Fibroblast of the conjunctiva (primary cell): ENCODE measurements around the gene UCKL1.
A peak's percentile ranks its signal among the peaks of the same experiment; 100 is the strongest.
"Not testable (repeated sequence)": the region's sequence is repeated elsewhere in the genome, so short reads cannot be mapped to it uniquely, and the experiment has no call there.

ENCODE experiments used
- DNase-seq: peaks from one replicate; pipeline ENCODE4 v3.0.0-alpha.2; 2010; ENCODE audit warnings: low read depth

UCKL1 gene

DNA sequence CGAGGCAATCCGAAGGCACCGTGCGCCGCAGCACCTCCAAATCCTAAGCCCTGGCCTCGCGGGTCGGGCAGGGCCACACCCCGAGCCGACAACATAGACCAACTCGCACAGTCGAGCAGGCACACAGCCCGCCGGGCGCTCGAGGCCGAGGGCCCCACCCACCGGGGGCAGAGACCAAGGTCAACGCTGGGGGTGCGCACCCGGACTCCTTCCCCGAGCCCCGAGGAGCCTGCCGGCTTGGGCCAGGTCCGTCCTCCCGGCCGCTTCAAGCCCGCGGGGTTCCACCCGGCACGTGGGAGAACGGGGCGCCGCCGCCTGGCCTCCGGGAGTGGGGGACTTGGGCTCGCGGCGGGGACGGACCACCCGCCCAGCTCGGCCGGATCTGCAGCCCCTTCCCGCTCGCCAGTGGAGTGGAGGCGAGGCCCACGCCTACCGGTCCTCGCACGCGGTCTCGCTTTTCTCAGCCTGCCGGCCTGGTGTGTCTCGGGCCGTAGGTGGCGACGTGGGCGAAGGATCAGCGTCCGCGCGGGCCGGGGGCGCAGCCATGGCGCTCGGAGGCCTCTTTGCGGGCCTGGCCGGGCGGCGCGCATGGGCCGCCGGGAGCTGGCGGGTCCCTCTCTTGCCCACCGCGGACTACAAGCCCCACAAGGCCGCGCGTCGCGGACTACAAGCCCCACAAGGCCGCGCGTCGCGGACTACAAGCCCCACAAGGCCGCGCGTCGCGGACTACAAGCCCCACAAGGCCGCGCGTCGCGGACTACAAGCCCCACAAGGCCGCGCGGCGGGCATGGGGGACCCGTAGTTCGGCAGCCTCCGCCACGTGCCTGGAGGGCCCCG lies at the start of gene UCKL1:
Gene UCKL1, minus strand, starts transcription at position 590 of the 837 bp plus-strand sequence. Its CDS starts 44 bp downstream, at position 546.
- DNase-seq = peak; percentile 87

DNA sequence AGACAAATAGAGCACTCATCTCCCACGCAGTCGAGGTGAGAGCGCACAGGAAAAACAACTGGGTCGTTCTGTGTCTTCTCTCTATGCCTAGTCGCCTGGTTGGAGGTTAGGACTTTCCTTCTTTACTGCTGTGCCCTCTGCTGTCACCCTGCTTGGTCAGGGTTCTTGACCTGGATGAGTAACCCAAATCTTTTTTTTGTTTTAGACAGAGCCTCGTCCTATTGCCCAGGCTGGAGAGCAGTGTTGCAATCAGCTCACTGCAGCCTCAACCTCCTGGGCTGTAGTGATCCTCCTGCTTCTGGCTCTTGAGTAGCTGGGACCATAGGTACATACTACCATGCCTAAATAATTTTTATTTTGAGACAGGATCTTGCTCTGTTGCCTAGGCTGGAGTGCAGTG lies 49.2 kb upstream of the UCKL1 start:
- DNase-seq = no peak

DNA sequence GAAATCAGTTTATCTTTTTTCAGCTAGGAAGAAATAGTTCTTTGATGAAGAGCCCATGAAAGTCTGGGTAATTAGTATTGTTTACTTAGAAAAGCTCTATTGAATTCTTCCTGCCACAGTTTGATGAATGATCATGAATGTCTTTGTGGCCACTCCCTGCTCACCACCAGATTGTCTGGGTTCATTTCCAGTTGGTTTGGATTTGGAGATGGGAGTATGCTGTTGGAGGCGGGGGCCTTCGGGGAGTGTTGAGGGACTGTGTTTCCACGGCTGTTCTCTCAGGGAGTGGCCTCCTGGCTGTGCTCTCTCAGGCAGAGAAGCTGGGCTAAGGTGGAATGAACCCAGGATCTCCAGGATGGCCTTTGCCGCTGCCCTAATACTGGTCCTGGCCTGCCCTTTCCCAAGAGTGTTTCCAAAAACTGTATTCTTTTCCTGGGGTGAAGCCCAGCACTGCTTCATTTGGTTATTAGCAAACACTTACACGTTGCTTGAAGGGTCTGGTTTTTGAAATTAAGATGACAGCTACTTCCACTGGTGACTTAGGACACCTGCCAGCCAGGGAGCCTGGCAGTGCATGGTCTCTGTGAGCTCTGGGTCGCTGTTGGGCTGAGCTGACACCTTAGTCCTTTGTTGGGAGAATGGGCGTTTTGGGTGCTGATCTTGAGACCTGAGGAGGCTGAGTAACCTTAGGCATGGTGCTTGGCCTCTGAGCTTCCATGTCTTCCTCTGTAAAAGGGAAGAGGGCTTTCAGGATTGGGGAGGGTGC lies 47.9 kb upstream of the UCKL1 start:
- DNase-seq = no peak

DNA sequence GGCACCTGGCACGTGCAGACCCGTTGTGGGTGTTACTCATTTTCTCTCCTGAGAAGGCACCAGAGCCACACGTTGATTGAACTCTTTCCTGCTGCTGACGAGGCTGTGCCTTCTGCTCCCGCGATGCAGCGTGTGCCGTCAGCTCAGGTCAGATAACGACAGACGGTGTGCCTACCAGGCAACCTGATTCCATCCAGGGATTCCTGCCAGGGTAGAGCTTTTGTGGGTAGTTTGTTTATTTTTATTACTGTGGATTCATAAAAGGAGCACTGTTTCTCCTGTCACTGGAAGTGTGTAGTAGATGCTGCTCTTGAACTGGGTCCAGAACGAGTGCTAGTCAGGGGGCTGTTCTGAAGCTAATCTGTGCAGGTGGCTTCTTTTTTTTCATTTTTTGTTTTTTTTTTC lies 45.4 kb upstream of the UCKL1 start:
- no peak for DNase-seq

DNA sequence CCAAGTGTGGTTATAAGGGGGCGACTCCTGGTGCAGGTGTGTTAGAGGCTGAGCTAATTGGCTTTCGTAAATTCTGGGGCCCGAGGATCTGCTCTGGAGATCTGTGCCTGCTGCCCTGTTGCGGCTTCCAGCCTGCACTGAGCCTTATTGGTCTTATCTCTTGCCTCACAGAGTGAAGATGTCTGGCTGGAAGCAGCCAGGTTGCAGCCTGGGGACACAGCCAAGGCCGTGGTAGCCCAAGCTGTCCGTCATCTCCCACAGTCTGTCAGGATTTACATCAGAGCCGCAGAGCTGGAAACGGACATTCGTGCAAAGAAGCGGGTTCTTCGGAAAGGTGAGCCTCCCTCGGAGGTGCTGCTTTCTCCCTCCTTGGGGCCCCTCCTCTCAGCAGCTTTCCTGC lies 44.7 kb upstream of the UCKL1 start:
- no peak for DNase-seq

DNA sequence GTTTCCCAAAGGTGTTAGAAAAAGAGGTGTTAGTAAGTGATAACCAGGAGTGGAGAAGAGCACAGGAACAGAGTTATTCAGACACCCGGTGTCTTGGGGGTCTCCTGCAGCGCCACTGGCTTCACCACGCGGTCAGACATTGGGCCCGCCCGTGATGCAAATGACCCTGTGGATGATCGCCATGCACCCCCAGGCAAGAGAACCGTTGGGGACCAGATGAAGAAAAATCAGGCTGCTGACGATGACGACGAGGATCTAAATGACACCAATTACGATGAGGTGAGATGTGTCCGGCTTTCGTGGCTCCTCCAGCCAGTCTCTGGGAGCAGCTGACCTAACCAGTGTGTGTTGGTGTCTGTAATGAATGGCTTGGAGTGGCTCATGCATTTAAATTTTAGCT lies 26.7 kb upstream of the UCKL1 start:
- DNase-seq = no peak

DNA sequence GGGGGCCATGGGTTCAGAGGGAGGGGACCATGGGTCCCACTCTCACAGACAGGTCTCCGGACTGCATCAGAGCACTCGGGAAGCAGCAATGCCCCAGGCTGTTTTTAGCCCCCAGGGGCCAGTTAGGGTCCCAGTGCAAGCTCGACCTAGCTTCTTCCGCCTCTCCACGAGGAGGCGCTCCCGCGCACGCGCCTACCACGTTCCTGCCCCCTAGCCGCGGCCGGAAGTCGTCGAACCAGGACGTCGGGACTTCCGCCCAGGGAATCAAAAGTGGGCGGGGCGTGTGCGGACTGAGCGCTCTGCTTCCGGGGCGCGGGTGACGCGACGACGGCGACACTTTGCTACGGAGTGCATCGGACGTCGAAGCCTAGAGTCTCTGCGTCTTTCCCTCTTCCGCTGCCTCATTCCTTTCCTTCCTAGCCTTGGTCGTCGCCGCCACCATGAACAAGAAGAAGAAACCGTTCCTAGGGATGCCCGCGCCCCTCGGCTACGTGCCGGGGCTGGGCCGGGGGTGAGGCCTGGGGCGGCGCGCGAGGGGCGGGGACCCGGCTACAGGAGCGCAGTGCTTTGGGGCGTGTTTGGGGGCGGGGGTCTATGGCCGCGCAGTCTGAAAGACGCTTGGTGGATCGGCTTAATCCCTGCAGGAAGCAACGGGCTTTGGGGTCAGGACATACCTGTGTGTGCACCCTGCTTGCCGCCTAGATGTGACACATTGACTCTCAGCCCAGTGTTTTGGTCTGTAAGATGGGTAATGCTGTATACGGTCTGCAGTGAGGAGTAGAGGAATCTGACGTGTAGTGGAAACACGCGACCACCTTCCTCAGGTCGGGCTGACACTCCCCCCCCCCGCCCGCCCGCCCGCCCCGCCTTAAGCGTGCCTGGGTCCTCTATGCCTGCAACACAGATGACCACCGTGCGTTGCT lies 24.9 kb upstream of the UCKL1 start, which contains the start of gene PRPF6:
Gene PRPF6, plus strand, starts transcription at position 327 of the 923 bp plus-strand sequence. Its CDS starts 114 bp downstream, at position 441.
- DNase-seq = peak; percentile 93

DNA sequence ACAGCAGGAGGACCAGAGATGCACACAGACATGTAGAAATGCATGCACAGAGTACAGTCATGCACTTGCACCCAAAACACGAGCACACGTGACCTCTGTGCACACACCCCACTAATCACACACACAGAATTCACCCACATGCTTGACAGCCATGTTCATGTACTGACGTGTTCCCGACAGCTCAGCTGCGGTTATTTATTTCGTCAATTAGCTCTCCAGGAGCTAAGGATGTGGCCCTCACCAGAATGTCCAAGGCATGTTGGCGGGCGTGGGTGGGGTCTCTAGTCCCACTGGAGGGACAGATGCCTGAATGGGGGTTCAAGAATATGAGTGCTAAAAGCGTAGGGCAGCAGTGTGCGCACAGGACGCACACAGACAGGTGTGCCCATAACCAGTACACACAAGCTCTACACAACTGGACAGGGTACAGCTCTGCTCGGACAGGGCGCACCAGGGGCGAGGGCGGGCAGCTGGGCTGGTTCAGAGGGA lies 24.1 kb upstream of the UCKL1 start:
- no peak for DNase-seq

DNA sequence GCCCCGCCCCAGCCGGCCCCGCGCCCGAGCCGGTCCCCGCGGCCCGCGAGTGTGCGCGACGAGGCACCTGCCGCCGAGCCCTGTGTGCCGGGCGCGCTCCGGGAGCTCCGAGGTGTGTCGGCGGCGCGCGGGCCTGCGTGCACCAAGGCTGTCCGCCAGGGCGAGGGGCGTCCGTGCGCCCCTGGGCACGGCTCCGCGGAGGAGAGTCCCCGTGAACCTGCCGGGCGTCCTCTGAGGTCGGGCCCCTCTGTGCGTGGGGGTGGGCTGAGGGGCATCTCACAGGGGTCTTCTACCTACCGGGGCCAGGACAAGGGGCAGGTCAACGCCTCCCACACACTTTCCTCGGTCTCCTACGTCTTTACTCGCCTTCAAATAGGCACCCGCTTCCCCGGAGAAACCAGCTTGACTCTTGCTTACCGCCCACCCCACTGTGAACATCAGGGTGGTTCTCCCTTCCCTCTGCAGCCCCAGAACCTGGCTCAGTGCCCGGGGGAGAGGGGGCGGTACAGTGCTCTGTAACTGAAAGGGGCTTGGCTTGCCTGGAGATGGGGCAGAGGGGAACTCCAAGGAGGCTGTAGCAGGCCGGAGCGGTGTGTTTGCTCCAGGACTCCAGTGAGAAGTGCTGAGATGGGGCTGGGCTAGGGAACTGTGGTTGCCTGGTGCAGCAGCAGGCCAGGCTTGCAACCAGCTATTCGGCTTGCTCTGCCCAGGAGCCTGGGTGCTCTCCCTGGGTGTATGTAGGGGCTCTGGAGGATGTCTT lies 23.5 kb upstream of the UCKL1 start, which contains the start of gene SAMD10:
Gene SAMD10, minus strand, starts transcription at position 86 of the 760 bp plus-strand sequence. CDS start 175 bp downstream, outside the sequence.
- no peak for DNase-seq

DNA sequence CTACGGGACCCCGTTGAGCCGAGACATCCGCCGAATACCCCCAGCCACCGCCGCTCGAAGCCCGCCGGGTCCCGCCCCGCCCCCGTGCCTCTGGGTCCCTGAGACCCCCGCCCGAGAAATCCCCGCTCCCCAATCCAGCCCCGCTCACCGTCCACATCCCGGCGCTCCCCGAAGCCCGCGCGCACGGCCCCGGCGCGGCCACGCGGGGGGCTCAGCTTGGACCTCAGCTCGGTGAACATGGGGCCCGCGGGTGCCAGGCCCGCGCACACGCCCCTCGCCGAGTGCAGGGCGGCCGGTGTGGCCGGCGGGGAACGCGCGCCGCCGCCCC lies 23.0 kb upstream of the UCKL1 start:
- no peak for DNase-seq

DNA sequence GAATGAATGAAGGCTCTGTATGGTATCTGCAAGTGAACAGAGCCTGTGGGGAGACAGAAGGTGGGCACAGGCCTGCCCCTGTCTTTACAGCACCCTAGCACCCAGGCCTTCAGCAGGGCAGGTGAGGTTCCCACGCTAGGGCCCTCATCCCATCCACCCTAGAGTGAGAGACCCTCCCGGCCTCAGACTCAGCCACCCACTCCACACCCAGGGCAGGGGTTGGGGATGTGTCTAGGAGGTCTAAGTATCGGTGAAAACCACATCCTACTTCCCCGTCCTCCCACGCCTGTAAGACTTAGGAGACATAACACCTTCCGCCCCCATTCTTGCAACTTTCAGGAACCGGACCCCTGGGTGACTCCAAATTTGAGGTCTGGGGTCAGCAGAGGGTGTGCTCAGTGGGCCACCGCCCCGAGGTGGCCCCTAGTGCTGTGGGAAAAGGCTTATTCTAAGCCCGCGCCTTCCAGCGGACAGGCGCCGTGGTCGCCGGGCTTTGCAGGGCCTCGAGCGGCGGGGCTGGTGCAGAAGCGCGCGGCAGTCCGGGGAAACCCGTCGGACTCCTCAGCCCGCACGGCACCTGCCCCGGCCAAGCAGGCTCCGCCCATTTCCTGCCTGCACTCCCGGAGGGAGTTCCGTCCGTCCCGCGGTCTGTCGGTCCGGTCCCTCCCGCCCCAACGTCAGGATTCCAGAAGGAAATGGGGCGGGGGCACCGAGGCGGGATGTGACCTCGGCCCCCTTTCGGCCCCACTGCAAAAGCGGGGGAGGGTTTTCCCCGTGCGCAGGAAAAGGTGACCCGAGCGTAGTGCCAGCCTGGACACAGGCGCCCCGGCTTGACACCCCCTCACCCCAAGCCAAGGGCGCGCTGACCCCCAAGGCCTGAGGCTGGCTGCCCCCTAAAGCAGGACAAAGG lies 22.4 kb upstream of the UCKL1 start:
- DNase-seq = no peak

DNA sequence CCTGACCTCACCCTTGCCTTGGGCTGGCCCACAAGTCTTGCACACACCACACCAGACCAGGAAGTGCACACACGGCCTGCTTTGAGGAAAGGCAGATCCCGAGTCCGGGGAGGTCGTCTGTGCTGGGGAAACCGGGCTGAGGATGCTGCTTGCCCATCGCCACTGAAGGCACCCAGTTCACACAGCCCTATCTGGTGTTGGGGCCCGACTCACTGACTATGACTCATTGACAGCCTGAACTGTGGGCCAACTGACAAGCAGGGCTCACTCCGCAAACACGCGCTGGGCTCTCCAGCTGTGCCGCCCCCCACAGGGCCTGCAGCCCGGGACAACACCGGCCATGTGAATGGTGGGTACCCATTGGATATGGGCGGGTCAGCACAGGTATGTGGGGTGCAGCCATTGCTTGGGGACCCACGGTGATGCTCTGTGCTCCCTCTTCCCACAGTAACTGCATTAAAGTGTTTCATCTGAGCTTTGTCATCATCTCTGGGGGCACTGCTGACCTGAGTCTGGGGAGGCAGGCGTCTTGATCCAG lies 21.6 kb upstream of the UCKL1 start:
- peak; percentile 33 for DNase-seq

DNA sequence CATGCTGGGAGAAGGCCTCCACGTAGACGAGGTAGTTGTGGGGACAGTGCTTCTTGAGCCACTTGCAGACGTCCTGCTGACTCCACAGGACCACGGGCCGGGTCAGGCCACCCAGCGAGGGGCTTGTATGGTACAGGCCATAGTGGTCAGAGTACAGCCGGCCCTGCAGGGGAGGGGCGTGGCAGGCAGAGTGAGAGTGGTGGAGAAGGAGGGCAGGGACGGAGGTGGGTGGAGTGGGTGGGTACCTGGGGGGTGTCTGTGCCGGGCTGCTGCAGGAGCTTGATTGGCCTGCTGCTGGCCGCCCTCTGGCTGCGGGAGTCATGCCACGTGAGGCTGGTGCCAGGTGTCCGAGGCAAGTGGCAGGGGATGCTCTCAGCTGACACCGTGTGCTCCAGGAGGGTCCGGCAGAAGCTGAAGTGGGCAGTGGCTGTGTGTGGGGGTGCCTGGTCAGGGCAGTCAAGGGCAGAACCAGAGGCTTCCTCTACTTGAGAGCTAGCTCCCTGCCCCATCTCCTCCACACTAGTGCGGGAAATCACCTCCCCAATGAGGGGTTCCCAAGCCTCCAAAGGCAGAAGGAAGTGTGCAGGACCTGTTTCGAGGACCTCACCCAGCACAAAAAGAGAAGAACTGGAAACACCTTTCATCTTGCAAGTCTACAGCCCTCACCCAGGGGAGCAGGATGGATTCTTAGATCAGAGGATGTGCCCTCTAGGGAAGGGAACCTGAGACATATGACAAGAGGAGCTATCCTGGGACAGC lies 20.9 kb upstream of the UCKL1 start:
- DNase-seq = no peak

DNA sequence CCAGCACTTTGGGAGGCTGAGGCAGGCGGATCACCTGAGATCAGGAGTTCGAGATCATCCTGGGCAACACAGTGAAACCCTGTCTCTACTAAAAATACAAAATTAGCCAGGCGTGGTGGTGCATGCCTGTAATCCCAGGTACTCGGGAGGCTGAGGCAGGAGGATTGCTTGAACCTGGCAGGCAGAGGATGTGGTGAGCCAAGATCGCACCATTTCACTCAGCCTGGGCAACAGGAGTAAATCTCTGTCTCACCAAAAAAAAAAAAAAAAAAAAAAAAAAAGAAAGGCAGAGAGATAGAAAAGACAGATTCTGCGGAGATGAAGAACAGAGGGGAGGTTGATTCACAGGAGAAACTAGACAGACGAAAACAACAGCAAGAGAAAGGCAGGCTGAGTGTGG lies 20.3 kb upstream of the UCKL1 start:
- not testable (repeated sequence) for DNase-seq

DNA sequence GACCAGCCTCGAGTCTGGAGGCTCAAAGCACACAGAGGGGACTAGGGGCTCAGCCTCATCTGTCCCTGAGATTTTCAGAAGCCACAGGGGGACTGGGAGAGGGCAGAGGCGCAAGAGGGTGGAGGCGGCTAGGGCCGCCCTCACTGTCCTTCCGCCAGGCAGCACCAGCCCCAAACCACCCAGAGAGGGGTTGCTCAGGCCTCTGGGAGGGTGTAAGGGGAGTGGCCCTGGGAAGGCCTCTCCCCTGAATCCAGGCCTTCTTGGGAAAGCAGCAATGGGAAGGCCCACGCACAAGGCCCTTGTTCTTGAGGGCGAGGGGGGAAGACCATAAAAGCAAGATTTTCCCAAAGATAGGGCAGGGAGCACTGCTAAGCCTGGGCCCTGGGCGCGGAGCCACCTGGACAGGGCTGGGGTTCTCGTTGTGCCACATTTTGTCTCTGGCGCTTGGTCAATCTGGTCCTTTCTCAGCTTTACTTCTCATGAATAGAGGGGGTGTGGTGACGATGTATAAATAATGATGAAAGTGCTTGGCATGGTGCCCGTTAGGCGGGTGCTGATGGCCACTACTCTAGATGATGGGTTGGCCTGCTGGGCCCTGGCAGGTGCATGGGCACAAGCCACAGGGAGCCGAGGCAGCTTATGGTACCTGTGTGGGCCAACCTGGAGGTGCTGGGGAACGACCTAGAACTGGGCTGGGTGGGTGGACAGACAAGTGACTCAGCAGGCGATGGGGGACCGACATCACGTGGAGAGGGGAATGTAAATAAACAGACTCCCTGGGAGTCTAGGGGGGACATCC lies 18.4 kb upstream of the UCKL1 start:
- no peak for DNase-seq

DNA sequence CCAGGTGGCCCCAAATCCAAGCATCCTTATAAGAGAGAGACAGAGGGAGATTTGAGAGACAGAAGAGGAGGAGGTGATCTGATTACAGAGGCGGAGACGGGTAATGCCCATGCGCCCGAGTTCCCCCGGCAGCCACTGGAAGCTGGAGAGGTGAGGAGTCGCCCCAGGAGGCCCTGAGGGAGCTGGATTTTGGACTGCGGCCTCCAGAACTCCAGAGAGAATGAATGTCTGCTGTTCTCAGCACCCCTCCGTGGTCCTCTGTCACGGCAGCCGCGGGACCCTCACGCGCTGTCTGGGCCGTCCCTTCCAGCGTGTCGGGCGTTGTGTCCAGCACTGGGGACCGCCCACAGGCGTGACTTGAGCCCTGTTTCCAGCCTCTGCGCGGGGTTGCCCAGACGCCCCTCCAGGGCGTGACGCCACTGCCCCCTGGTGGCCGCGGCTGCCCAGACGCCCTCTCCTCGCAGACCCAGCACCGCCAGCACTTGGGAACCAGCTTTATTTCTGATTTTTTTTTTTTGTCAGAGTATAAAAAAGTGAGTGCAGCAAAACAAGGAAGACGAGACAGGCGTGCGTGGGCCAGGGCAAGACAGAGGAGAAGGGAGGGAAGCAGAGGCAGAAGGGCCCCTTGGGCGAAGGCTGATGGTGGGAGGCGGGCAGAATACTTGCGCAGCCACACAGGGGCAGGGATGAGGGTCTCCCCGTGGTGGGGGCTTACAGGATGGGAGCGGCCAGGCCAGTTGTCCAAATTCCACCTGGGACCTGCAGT lies 17.6 kb upstream of the UCKL1 start:
- DNase-seq = peak; percentile 66

DNA sequence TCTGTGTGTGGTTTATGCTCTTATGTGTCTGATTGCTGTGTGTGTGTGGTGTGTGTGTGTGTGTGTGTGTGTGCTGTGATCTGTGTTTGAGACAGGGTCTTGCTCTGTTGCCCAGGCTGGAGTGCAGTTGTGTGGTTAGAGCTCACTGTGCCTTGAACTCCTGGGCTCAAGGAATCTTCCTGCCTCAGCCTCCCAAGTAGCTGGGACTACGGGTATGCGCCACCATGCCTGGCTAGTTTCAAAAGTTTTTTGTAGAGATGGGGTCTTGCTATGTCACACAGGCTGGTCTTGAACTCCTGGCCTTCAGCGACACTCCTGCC lies 16.9 kb upstream of the UCKL1 start:
- no peak for DNase-seq
